HG03469 (cell line): Measurements from ENCODE around the gene IRF2.

ENCODE experiments used
- ATAC-seq: cut with Tn5 transposase; IDR thresholded peaks from one replicate; pipeline ENCODE4 v1.9.1; 2021; ENCODE audit warnings: mild to moderate bottlenecking, moderate library complexity, moderate number of reproducible peaks; ENCODE audit not compliant: unreplicated experiment

The IRF2 gene

DNA sequence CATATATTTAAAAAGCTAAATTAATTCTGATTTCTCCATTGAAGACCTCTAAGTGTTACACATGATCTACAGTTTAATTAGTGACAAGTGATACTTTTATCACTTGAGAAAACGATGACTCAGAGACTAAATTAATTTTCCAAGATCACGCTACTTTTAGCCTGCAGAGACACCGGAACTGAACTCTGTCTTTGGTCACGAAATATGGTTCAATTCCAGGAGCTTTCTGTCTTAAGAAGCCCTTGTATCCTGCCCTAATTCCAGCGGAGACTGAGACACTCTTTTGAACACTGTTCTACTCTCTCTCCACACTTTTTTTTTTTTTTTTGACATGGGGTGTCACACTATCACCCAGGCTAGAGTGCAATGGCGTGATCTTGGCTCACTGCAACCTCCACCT lies 63.6 kb downstream of the IRF2 start:
- ATAC-seq: no peak

DNA sequence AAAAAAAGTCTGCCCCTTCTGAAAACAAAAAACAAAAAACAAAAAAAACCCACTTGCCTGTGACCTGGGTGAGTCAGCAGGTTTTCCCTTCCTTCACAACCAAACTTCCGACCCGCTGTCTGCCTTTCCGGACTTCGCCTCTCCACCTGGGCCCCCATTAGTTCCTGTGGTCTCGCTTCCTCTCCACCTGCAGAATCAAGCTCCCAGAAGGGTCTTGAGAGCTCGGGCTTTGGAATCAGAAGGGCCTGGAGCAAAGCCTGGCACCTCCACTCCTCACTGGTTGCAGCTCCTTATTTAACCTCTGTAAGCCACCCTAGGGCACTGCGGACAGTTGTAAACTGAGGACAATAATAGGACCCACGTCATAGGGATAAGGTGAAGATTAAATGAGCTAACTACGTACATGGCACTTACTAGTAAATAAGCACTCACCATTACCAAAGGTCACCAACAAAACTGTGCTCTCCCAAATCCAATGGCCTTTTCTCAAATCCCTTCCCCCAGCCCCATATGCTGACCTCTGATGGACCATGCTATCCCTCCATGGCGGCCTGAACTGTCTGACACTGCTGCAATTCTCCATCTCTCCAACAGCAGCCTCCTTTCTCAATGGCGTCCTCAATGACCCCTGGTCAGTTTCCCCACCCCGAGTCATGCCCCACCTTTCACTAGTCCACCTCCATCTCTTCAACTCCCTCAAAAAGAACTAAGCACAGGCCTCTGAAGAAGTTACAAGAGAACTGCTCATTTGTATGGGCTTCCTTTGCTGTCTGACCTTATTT lies 64.2 kb downstream of the IRF2 start:
- no peak for ATAC-seq

DNA sequence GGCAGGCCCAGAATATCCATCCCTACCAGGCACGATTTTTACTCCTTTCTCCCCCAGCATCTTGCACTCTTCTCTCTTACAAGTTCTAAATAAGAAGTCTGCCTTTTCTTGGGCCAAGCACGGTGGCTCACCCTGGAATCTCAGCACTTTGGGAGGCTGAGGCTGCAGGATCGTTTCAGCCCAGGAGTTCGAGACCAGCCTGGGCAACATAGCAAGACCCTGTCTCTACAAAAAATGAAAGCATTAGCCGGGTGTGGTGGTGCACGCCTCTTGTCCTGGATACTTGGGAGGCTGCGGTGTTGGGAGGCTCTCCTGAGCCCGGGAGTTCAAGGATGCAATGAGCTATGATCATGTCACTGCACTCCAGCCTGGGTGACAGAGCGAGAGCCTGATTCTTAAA lies 64.8 kb downstream of the IRF2 start:
- no peak for ATAC-seq

DNA sequence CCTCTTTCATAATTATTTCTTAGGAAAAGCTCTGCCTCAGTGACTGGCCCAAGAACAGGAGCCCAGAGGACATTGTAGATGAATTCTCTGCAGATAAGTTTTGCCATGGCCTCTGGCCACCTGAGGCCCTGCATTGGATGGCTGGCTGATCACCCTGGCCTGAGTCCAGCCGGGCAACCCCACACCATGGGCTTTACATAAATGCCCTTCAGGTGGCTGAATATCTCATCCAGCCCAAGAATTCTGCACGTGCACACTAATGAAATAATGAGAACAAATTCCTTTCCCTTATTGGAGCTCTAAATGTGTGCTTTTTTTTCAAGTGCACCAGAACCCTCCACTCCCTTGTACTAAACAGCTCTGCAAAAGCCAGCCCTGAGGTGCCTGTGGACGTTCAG lies 65.7 kb downstream of the IRF2 start:
- ATAC-seq: no peak

DNA sequence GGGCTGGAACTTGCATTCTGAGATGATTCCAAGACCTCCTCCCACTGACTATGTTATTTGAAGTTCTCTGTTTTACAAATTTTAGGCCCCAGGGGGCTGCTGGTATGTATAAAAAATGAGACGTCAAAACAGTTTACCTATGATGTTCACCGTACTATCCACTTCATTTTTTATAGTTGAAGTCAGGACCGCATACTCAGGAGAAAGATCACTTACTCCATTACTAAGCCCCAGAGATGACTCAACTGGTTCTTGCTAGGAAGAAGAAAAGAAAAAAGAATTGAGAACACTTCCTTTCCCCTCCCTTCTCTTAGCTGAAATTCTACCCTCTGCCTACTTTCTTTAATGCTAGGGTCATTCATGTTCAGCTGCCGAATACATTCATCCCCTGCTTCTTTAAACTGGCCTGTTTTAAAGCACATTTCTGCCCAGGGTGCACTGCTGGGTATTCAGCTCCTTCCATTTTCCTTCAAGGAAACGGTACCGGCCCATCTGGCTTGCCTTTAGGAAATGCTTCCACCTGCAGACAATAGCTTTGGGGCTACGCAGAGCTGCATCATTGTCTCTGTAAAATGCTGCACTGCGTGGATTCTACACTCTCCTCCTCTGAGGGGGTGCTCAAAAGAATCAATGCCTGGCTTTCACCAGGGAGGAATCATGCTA lies 66.2 kb downstream of the IRF2 start:
- ATAC-seq: no peak

DNA sequence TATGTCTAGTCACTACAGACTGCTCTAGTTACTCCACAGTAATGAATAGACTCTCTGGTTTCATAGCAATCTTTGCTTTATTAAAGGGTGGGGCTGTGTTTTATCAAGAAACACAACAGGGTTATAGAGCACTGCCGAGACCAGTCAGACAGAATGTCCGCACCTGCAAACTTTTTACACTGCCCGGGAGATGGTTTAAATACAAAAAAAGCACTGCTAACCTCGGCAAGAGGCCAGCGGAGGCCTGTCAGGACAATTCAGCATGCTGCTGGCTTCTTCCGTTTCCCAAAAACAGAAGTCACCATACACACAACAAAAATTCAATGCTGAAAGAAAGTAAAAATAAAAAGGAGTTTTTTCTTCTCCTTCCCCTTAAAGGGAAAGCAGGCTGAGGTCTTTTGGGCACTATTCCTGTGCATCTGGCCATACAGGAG lies 67.4 kb downstream of the IRF2 start:
- ATAC-seq: no peak

DNA sequence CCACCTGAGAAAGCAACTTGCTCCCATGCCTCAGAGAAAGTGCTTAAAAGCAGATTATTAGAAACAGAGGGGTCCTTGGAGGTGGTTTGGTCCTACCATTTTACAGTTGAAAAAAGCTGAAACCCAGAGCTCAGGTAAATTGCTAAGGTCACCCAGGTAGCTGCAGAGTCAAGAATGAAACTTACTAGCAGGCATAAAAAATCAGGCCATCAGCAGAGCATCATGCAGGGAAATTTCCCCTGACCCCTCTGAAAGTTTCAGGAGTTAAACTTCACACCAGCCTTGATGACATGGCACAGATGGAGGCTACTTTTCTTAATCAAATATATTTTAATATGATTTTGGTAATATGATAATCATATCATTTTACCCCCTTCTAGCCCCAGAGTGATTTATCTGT lies 70.3 kb downstream of the IRF2 start:
- ATAC-seq: no peak

DNA sequence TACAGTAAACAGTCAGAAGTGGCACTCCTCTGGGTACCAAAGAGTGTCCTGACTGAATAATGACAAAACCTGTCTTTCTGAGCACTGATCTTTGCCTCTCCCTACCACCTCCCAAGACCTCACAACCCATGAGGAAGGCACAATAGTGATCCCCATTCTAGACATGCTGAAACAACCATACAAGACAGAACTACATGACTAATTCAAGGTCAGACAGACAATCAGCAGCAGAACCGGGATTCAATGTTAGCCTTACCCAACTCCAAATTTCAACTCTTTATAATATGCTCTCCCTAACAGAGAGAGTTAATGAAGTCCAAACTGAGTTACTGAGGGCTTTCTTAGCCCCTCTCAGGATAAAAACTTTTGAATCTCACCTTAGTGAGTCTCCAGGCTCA lies 71.0 kb downstream of the IRF2 start:
- ATAC-seq: no peak

DNA sequence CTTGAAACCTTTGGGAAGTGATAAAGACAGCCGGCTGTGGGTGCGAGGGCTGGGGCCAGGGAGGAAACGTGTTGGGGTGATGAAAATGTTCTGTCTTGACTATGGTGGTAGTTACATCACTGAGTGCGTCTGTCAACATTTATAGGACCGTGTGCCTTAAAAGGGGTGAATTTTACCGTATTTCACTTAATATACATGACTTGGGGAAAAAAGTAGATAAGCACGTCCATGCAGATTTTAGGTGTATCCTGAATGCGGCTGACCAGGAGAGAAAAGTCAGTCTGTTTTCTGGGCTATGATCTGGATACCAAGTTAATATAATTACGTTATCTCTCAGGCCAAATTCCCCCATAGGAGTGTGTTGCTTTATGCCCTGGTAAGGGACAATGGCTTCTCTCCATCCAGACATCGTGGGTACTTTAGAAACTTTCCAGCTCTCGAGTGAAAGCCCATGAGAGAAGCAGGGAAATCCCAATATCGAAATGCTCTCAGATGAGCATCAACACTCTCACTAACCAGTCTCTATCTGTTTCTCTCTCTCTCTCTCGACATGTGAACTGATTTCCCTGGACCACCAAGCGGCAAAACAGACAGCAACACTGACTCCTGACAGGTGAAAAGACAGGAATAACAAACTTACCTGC lies 71.5 kb downstream of the IRF2 start:
- ATAC-seq: no peak

DNA sequence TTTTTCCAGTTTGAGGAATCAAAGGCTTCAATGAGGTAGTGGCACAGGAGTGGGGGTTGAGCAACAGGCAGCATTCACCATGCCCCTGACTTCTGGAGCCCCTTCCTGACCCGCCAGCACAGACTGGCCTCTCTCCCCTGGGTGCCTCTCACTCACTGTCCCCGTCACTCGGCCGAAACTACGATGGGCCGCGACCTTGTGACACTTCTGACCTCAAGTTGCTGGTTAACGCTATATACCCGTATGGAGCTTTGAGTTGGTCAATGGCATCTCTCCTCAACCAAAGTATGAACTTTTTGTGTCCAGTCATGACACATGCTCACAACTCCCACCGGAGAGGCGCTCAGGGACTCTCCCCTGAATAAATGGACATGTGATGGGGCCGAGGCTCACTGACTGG lies 72.1 kb downstream of the IRF2 start:
- ATAC-seq: no peak

DNA sequence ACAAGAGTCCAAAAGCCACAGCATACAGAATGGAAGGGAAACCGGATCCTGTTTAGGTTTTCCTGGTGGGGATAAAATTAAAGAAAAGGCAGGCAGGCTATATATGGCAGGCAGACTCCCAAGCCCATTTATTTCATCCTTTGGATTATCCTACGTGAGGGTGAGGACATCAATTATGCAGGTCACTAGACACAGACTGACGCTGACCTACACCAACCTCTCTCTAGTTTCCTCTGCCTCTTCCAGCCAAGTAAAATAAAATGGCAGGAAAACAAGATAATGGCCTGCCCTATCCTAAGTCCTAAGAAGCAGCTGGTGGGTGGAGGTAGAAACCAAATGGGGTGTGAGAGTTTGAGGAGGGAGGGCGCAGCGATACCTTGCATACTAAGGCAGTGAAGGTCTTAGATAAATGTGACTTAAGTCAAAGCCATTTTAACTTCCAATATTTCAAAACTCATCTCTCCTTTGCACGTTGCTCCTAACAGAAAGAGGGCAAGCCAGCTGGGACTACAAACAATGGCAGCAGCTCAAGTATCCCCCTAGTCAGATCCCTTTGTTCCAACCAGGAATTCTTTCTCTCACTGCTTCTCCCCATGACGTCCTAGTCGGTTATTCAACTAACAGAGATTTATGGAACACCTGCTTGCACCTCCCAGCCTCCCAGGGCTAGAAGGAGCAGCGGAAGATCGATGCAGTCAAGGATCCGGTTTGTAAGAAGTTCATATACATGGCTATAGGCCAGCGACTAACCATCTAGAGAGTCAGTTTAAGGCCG lies 72.8 kb downstream of the IRF2 start:
- ATAC-seq: no peak

DNA sequence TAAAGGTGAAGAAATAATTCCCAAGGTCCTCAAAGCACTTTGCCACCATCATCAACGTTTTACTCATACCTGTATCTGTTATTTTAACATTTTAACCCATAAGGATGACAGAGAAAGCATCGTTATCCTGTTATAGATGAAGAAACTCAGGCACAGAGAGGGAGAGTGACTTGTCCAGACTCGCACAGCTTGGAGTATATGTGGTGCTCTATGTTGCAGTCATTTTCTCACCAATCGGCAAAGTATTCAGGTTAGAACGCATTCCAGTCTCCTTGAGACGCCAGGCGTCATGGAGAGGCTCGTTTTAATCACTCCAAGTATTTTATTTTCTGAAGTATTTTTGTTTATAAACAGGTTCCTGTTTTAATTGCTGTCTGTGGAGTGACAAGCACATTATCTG lies 73.5 kb downstream of the IRF2 start:
- no peak for ATAC-seq

DNA sequence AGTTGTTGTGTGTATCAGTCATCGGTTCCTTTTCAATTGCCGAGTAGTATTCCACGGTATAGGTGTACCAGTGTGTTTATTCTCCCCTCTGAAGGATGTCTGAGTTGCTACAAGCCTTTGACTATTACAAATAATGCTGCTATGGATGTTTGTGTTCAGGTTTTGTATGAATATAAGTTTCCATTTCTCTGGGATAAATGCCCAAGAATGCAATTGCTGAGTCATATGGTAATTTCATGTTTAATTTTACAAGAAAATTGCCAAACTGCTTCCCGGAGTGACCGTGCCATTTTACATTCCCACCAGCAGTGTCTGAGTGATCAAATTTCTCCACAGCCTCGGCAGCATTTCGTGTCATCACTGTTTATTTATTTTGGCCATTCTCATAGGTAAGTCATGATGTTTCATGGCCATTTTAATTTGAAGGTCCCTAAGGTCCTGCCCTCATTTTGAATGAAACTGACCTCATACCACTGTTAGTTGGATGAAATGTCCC lies 73.9 kb downstream of the IRF2 start:
- no peak for ATAC-seq

DNA sequence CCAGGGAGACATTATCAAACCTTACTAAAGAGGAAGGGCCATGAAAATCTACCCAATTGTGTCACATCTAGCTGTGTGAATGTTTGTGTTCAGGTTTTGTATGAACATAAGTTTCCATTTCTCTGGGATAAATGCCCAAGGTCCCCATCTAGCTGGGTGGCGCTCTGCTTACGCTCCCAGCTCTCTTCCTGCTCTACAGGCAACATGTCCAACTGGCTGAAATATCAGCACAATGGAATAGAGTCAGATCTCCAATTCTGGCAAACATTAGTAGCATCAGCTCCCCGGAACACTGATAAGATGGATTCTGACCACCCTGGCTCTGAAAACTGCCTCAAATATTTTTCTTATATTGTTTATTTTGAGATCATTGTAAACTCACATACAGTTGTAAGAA lies 74.8 kb downstream of the IRF2 start:
- no peak for ATAC-seq

DNA sequence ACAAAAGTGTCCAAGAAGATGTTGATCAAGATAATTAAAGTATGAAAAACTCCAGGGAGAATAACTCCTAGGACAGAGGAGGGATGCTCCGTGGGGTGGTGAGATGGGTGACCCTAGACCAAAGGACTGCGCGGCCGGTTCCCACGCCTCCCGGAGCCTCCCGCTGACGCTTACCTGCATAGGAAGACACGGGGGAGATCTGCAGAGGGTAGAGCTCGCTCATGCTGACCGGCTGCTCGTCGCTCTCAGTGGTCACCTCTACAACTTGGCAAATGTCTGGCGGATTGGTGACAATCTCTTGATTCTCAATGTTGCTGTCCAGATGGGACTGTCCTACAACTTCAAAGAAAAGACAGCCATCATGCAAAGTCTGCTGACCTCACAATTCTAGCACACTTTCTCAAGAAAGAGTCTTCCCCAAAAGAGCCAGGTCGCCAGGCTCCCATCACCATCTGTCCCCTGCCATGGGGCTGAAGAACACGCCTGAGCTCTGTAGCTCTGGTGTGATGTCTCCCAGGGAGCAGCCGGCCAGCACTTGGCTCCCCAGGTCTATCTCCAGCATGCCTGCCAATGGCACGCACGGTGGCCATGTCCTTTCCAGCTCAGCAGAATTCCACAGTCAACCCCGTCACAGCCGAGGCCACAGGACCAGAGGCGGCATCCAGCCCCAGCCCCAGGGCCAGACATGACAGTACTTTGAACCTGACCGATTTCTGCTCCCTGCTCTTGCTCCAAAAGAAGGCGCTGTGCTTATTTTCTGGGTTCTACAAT lies 75.4 kb downstream of the IRF2 start:
- no peak for ATAC-seq

DNA sequence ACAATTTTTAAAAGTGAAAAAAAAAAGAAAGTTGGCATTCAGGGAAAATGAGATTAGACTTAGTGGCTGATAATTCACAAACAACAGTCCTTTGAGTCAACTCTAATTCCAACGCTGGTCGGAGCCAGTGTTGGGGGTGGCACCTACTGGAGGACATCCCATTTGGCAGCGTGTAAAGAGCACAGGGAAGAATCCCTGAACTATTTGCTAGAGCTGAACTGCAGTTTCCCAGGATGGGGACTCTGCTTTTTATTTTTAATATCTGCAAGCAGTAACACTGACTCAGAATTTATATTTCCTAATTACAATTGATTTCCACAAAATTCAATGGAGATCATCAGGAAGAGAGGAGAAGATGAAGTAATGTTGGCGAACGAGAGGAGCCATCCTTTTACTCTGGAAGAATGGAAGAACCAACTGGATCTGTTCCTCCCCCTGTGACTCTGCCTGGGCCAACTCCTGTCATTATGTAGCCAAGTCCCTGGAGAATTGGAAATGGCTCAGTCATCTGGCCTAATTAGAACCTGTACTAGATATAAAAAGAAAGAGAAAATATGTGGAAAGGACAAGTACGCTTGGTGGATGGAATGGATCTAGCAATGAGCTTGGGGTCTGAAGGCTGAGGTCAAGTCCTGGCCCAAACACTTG lies 76.7 kb downstream of the IRF2 start:
- ATAC-seq: no peak

DNA sequence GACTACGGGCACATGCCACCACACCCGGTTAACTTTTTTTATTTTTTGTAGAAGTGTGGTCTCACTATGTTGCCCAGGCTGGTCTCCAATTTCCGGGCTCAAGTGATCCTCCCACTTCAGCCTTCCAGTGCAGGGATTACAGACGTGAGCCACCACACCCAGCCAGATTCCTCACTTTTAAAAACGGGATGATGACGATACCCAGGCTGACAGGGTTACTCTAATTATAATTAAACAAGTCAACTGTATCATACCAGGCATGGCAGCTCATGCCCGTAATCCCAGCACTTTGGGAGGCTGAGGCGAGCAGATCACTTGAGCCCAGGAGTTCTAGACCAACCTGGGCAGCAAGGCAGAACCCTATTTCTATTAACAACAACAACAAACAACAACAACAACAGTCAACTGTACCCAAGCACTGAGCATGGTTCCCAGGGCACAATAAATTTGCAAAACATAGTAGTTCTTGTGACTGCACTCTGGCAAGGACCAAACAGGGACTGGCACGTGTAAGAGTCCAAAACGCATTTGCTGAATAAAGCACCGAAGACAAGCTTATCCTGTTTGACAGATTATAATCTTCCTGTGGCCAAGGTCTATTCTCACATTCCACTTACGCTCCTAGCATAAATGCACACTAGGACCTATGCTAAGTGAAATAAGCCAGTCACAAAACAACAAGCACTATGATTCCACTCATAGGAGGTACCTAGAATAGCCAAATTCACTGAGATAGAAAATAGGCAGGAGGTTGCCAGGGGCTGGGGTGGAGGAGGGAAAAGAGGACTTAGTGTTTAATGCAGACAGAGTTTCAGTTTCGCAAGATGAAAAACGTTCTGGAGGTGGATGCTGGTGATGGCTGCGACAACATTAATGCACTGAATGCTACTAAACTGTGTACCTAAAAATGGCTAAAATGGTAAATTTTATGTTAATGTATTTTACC lies 77.5 kb downstream of the IRF2 start:
- no peak for ATAC-seq

DNA sequence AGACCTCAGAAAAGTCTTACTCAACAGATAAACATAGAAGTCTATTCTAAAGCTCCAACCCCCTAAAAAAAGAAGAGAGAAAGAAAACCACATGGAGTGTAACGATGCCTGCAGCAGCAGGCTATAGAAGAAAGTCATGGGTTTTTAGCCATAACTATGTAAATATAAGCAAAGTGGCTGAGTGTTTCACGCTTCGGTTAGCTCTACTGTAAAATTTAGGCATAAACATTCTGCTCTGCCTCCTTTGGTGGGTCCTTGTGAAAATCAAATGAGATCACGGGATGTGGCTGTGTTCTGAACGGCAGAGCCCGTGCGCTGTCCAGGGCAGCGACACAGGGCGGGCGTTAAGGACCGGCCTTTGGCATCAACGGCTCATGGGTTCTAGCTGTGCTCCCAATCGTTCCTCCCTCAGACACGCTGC lies 78.4 kb downstream of the IRF2 start:
- ATAC-seq: peak; percentile 83

DNA sequence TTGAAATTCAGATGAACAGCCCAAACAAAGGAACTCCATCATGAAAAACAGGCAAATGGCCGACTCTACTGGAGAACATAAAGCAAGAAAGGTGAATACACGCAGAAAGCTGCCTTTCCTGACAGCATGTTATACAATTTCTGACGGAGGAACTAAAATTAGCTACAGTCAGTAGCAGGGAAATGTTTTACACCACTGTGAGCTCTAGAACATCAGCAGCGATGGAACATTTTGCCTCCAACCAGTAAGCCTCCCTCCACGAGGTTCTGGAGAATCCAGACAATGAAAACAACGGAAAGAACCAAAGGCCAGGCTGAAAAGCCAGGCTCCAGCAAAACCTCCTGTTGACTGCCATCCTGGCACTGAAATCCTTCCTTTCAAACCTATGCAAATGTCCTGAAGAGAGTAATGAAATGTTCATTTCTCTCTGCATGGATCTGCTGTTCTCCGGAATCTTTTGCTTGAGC lies 78.9 kb downstream of the IRF2 start:
- ATAC-seq: no peak
